B cell (primary cell): Measurements from ENCODE around the gene ZFYVE9. TPM values are rescaled to one million over a fixed set of nuclear protein-coding genes. Genes with fewer than 3 reads are reported as not detected.

Experiments used
- ATAC-seq: fragments of 200-7000 bp; cut with Tn5 transposase; one replicate; pipeline ENCODE4 v1.10.0; 2021; ENCODE audit warnings: low read depth, mild to moderate bottlenecking, moderate number of reproducible peaks, moderate library complexity
- CTCF ChIA-PET: fragments of 350-600 bp; sonication (Branson Sonifier 250); formaldehyde crosslinking; loops from one replicate; lab custom pipeline; 2021; ENCODE audit warnings: antibody characterized with exemption, inconsistent platforms; lab: Charles Lee
- POLR2A ChIA-PET: fragments of 350-600 bp; sonication (Branson Sonifier 250); formaldehyde crosslinking; loops from one replicate; lab custom pipeline; 2021; ENCODE audit warnings: antibody characterized with exemption; lab: Charles Lee
- DNase-seq: peaks from one replicate; pipeline ENCODE4 v3.0.0; 2013
- H2AFZ ChIP-seq: 2 replicates; pipeline ENCODE4 v1.6.1; 2012; ENCODE audit warnings: mild to moderate bottlenecking, low read depth, low read length; ENCODE audit not compliant: insufficient read depth, poor library complexity, severe bottlenecking
- H3K27ac ChIP-seq, 2 donors: 1 replicate in 1 of 2; 2 replicates in 1 of 2; pipeline ENCODE4 v1.5.1; 2012 to 2013; ENCODE audit warnings: low read length in 2 of 2, mild to moderate bottlenecking in 2 of 2, moderate library complexity in 1 of 2
- H3K27me3 ChIP-seq, 4 experiments: fragments of 200-600 bp in 1 of 4; sonication (generic) in 1 of 4; replicated peaks in 1 of 4; 1 replicate in 2 of 4; 2 replicates in 2 of 4; pipeline versions ENCODE4 v1.6.1 to v1.7.0; 2013 to 2016; ENCODE audit warnings: low read length in 3 of 4, mild to moderate bottlenecking in 2 of 4, mixed read lengths in 1 of 4, moderate library complexity in 1 of 4; ENCODE audit not compliant: insufficient read depth in 4 of 4, control insufficient read depth in 3 of 4; ENCODE audit errors: control extremely low read depth in 1 of 4
- H3K36me3 ChIP-seq, 2 experiments: replicated peaks in 1 of 2; 1 replicate in 1 of 2; 2 replicates in 1 of 2; pipeline versions ENCODE4 v1.6.1 to v1.7.1; 2013; ENCODE audit warnings: low read length in 1 of 2; ENCODE audit not compliant: insufficient read depth in 2 of 2, control insufficient read depth in 1 of 2; ENCODE audit errors: control extremely low read depth in 1 of 2, extremely low read depth in 1 of 2
- H3K4me1 ChIP-seq, 2 donors: fragments of 200-600 bp in 1 of 2; sonication (generic) in 1 of 2; 1 replicate in 1 of 2; 2 replicates in 1 of 2; pipeline versions ENCODE4 v1.5.1 to v1.6.1; 2013 to 2017; ENCODE audit warnings: low read length in 2 of 2; ENCODE audit not compliant: control insufficient read depth in 2 of 2, insufficient read depth in 2 of 2
- H3K4me2 ChIP-seq: replicated peaks from 2 replicates; pipeline ENCODE3; 2012; ENCODE audit warnings: mild to moderate bottlenecking, low read depth, low read length; ENCODE audit not compliant: poor library complexity, severe bottlenecking
- H3K4me3 ChIP-seq, 5 experiments: fragments of 200-600 bp in 1 of 5; sonication (generic) in 1 of 5; 1 replicate in 3 of 5; 2 replicates in 2 of 5; pipeline versions ENCODE4 v1.5.1 to v1.7.0; 2011 to 2016; ENCODE audit warnings: low read length in 4 of 5, mild to moderate bottlenecking in 4 of 5, low read depth in 2 of 5, control low read depth in 1 of 5, moderate library complexity in 1 of 5; ENCODE audit not compliant: insufficient read depth in 1 of 5; ENCODE audit errors: control extremely low read depth in 1 of 5, extremely low read depth in 1 of 5
- H3K79me2 ChIP-seq: fragments of 200-600 bp; sonication (generic); one replicate; pipeline ENCODE4 v1.6.0; 2016; ENCODE audit warnings: low read length; ENCODE audit not compliant: control insufficient read depth, insufficient read depth
- H3K9ac ChIP-seq: fragments of 200-600 bp; sonication (generic); 2 replicates; pipeline ENCODE4 v1.6.1; 2017; ENCODE audit warnings: mild to moderate bottlenecking, low read length, moderate library complexity
- H3K9me3 ChIP-seq, 3 donors: one replicate each; pipeline versions ENCODE4 v1.6.1 to v1.7.1; 2013; ENCODE audit warnings: low read length in 2 of 3; ENCODE audit not compliant: control insufficient read depth in 2 of 3, insufficient read depth in 1 of 3; ENCODE audit errors: control extremely low read depth in 1 of 3
- H4K20me1 ChIP-seq: 2 replicates; pipeline ENCODE4 v1.6.0; 2012; ENCODE audit warnings: mild to moderate bottlenecking, low read length; ENCODE audit not compliant: insufficient read depth, control insufficient read depth, poor library complexity, severe bottlenecking
- H3K27ac Mint-ChIP-seq: one replicate; pipeline ENCODE4 v1.8.0; 2021; ENCODE audit warnings: mixed read lengths
- H3K27me3 Mint-ChIP-seq: one replicate; pipeline ENCODE4 v1.8.0; 2021; ENCODE audit warnings: mixed read lengths
- H3K4me1 Mint-ChIP-seq: one replicate; pipeline ENCODE4 v1.8.0; 2021; ENCODE audit warnings: mixed read lengths
- H3K4me3 Mint-ChIP-seq: one replicate; pipeline ENCODE4 v1.8.0; 2021; ENCODE audit warnings: mixed read lengths
- H3K9me3 Mint-ChIP-seq: one replicate; pipeline ENCODE4 v1.8.0; 2022; ENCODE audit warnings: mixed read lengths; ENCODE audit not compliant: insufficient read depth
- EZH2 ChIP-seq: IDR thresholded peaks from 2 replicates; pipeline ENCODE4 v1.6.1; 2012; ENCODE audit warnings: borderline replicate concordance, low read depth, mild to moderate bottlenecking, moderate library complexity, low read length; ENCODE audit not compliant: insufficient read depth, poor library complexity, severe bottlenecking
- intact Hi-C: fragments of 100-400 bp; cut with micrococcal nuclease; formaldehyde crosslinking; loops from one replicate; pipeline ENCODE4 v1.10.0; 2022
- polyA plus RNA-seq: library from polyadenylated mRNA; depleted of rRNA; stranded (reverse); fragments of >200 nt; gene quantifications from 2 replicates; pipeline ENCODE4 v1.2.3, GENCODE V29; 2012
- total RNA-seq, 2 donors: library from RNA; stranded (reverse); fragments of 120-200 nt in 1 of 2; gene quantifications; 1 replicate in 1 of 2; 2 replicates in 1 of 2; pipeline versions ENCODE4 v1.2.3 to v1.2.4, GENCODE V29; 2013 to 2022
- TF ChIP-seq, protein P1 (sequence below): fragments of 200-600 bp; IDR thresholded peaks from one replicate; pipeline ENCODE4 v1.8.0; 2022; ENCODE audit warnings: antibody characterized with exemption, mild to moderate bottlenecking

Gene ZFYVE9
- total and polyA plus RNA-seq, 2 donors (not counting 1 experiment from before 2014, with no cell fraction given), result 0.16 to 3.3 TPM

DNA sequence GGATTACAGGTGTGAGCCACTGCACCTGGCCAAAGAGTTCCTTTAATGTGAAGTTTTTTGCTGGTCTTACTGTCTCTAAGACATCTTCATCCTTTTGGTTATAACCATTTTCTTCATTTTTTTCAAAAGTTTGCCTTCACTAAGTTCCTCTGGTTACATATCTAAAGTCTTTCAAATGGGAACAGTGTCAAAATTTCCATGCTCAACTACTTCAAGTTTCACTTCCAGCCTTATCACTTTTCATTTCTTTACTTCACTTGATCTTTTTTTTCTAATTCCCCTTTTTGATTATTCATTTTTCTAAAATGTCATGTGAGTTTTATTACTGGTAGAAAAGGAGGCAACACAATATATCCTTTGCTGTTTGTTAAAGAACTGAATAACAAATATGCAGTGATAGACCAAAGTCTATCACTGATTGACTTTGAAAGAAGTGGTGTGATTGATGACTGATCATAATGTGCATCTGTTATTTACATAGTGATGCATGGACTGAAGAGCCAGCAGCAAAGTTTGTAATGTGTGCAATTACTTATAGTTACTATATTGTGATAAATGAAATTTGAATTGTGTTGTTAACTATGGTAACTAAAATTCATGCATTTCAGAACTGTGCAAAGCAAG is 16.0 kb upstream of the ZFYVE9 start:
- TF ChIP-seq EZH2, result no peak
- TF ChIP-seq, protein P1, sequence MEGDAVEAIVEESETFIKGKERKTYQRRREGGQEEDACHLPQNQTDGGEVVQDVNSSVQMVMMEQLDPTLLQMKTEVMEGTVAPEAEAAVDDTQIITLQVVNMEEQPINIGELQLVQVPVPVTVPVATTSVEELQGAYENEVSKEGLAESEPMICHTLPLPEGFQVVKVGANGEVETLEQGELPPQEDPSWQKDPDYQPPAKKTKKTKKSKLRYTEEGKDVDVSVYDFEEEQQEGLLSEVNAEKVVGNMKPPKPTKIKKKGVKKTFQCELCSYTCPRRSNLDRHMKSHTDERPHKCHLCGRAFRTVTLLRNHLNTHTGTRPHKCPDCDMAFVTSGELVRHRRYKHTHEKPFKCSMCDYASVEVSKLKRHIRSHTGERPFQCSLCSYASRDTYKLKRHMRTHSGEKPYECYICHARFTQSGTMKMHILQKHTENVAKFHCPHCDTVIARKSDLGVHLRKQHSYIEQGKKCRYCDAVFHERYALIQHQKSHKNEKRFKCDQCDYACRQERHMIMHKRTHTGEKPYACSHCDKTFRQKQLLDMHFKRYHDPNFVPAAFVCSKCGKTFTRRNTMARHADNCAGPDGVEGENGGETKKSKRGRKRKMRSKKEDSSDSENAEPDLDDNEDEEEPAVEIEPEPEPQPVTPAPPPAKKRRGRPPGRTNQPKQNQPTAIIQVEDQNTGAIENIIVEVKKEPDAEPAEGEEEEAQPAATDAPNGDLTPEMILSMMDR, result no peak
- DNase-seq (no peak), ATAC-seq (no peak)
- H3K4me3 ChIP-seq, result no peak overlapping the region
- peaks cover 3% of the 10 kb centered on the region for H3K4me1 Mint-ChIP-seq
- intact Hi-C loops, result no loop called here
- H3K36me3 ChIP-seq, result no peaks in the 10 kb centered on the region
- no peaks in the 10 kb centered on the region for H3K4me1 ChIP-seq
- H3K9me3 ChIP-seq, result no peaks in the 10 kb centered on the region
- H3K27me3 Mint-ChIP-seq, result peaks cover 47% of the 10 kb centered on the region
- ChIA-PET POLR2A (no interaction called here), CTCF (interaction anchor here (1.0 to 2.7 kb wide), 4 partner anchors 163 to 560 kb away, joined by 3 to 25 read pairs (median 10); no protein-coding TSS in a partner anchor)
- H2AFZ ChIP-seq, result no peak overlapping the region
- no peak overlapping the region for H3K4me2 ChIP-seq
- no peak overlapping the region for H3K9ac ChIP-seq
- no peak overlapping the region for H3K4me3 Mint-ChIP-seq
- H3K27me3 ChIP-seq, result peaks cover 0 to 8% (median 5%) of the 10 kb centered on the region in 4 experiments
- no peaks in the 10 kb centered on the region for H3K79me2 ChIP-seq
- H4K20me1 ChIP-seq, result no peaks in the 10 kb centered on the region
- no peaks in the 10 kb centered on the region for H3K9me3 Mint-ChIP-seq
- no peak overlapping the region for H3K27ac Mint-ChIP-seq
- no peak overlapping the region for H3K27ac ChIP-seq
